K562 (cell line): ENCODE results near the gene MTA2. TPM values are rescaled to one million over a fixed set of nuclear protein-coding genes. Genes with fewer than 3 reads are reported as not detected.

Experiments
- CEBPB ChIP-seq: fragments of 450-650 bp; IDR thresholded peaks from 2 replicates; pipeline ENCODE4 v1.6.1; 2016; ENCODE audit warnings: missing genetic modification characterization, missing compliant biosample characterization
- FOS ChIP-seq: IDR thresholded peaks from 3 replicates; pipeline ENCODE4 v1.6.1; 2011; ENCODE audit not compliant: insufficient read length; ENCODE audit errors: extremely low read depth
- HNRNPL ChIP-seq: fragments of 200-400 bp; formaldehyde crosslinking; IDR thresholded peaks from 2 replicates; pipeline ENCODE4 v1.6.1; 2017; ENCODE audit warnings: low read depth, mild to moderate bottlenecking, low read length
- KDM4B ChIP-seq, 2 experiments: fragments of 450-650 bp in 1 of 2; sonication (generic) in 1 of 2; IDR thresholded peaks; 2 replicates each; pipeline ENCODE4 v1.6.1; 2016 to 2017; ENCODE audit warnings: borderline replicate concordance in 2 of 2, antibody characterized with exemption in 1 of 2, low read depth in 1 of 2, mild to moderate bottlenecking in 1 of 2
- MYNN ChIP-seq, 2 experiments: sonication (generic); formaldehyde crosslinking in 1 of 2; IDR thresholded peaks; 2 replicates each; pipeline versions ENCODE4 v1.5.0 to v1.6.1; 2016 to 2020; ENCODE audit warnings: antibody characterized with exemption in 1 of 2, missing genetic modification reagents in 1 of 2
- POLR2G ChIP-seq: fragments of 200-400 bp; formaldehyde crosslinking; IDR thresholded peaks from 2 replicates; pipeline ENCODE4 v1.6.1; 2017; ENCODE audit warnings: low read depth, mild to moderate bottlenecking, antibody characterized with exemption, low read length, moderate library complexity
- POLR3A ChIP-seq: IDR thresholded peaks from 2 replicates; pipeline ENCODE4 v1.6.1; 2011; ENCODE audit warnings: borderline replicate concordance, mild to moderate bottlenecking, moderate library complexity; ENCODE audit not compliant: insufficient read length, insufficient read depth; ENCODE audit errors: extremely low read depth
- ZNF239 ChIP-seq: fragments of 250-450 bp; sonication (Bioruptor Pico); IDR thresholded peaks from 2 replicates; pipeline ENCODE4 v1.4.0; 2020; ENCODE audit warnings: mild to moderate bottlenecking
- ZNF583 ChIP-seq: fragments of 250-450 bp; sonication (Bioruptor Pico); IDR thresholded peaks from 2 replicates; pipeline ENCODE4 v1.4.0; 2020
- polyA plus RNA-seq, 8 experiments: library from polyadenylated mRNA; depleted of rRNA in 4 of 8; stranded (reverse) in 5 of 8; unstranded in 3 of 8; fragments of >200 nt; fragmentation: Nextera tagmentation in 2 of 8; fragmentation: Illumina TruSeq in 1 of 8; extraction: Ambion mirVana in 2 of 8; extraction: Trizol in 1 of 8; gene quantifications; 2 replicates each; pipeline versions ENCODE4 v1.2.1 to v1.2.3, GENCODE V29; 2011 to 2014; ENCODE audit warnings: inconsistent platforms in 1 of 8, missing spikeins in 1 of 8
- total RNA-seq, 7 experiments: library from RNA; depleted of rRNA in 6 of 7; stranded (reverse); fragments of >200 nt in 6 of 7; fragmentation: Illumina TruSeq in 2 of 7; extraction: Trizol in 2 of 7; gene quantifications; 2 replicates each; pipeline versions ENCODE4 v1.2.1 to v1.2.3, GENCODE V29; 2011 to 2021; ENCODE audit warnings: low replicate concordance in 1 of 7
- TF ChIP-seq, protein P1 (sequence below): fragments of 450-650 bp; IDR thresholded peaks from 2 replicates; pipeline ENCODE4 v1.7.1; 2018; ENCODE audit warnings: mild to moderate bottlenecking, low read depth; ENCODE audit not compliant: partially characterized antibody
- TF ChIP-seq, protein P2 (sequence below): fragments of 450-650 bp; formaldehyde crosslinking; IDR thresholded peaks from 2 replicates; pipeline ENCODE4 v1.4.0; 2020; ENCODE audit warnings: mild to moderate bottlenecking, mixed read lengths
- TF ChIP-seq, protein P3 (sequence below): fragments of 450-650 bp; IDR thresholded peaks from 2 replicates; pipeline ENCODE4 v1.6.1; 2016

Gene MTA2
- total and polyA plus RNA-seq, 9 of the 15 experiments (the other 6 are each of a cell fraction or from before 2014, with no cell fraction given): 6.2 to 220 (median 172) TPM

DNA sequence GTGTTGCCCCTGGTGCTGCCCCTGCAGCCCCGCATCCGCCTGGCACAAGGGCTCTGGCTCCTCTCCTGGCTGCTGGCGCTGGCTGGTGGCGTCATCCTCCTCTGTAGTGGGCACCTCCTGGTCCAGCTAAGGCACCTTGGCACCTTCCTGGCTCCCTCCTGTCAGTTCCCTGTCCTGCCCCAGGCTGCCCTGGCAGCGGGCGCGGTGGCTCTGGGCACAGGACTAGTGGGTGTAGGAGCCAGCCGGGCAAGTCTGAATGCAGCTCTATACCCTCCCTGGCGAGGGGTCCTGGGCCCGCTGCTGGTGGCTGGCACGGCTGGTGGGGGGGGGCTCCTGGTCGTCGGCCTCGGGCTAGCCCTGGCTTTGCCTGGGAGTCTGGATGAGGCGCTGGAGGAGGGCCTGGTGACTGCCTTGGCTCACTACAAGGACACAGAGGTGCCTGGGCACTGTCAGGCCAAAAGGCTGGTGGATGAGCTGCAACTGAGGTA, 11.7 kb upstream of the MTA2 start (continued):
- TF ChIP-seq POLR3A (no peak), CEBPB (no peak), MYNN (IDR thresholded peaks at IDR 0.05) (0 out of 2 replicates have a peak, but pooled peaks have one; percentile 14), MYNN (CRISPR knock-in tag; IDR thresholded peaks at IDR 0.05) (no peak), FOS (no peak), ZNF239 (CRISPR knock-in tag) (no peak), POLR2G (peak; percentile 79), KDM4B (IDR thresholded peaks at IDR 0.05; ENCODE audit: borderline replicate concordance in 2 of 2, low read depth in 1 of 2) (no peak), ZNF583 (no peak), HNRNPL (peak; percentile 96)
- TF ChIP-seq, protein P1, sequence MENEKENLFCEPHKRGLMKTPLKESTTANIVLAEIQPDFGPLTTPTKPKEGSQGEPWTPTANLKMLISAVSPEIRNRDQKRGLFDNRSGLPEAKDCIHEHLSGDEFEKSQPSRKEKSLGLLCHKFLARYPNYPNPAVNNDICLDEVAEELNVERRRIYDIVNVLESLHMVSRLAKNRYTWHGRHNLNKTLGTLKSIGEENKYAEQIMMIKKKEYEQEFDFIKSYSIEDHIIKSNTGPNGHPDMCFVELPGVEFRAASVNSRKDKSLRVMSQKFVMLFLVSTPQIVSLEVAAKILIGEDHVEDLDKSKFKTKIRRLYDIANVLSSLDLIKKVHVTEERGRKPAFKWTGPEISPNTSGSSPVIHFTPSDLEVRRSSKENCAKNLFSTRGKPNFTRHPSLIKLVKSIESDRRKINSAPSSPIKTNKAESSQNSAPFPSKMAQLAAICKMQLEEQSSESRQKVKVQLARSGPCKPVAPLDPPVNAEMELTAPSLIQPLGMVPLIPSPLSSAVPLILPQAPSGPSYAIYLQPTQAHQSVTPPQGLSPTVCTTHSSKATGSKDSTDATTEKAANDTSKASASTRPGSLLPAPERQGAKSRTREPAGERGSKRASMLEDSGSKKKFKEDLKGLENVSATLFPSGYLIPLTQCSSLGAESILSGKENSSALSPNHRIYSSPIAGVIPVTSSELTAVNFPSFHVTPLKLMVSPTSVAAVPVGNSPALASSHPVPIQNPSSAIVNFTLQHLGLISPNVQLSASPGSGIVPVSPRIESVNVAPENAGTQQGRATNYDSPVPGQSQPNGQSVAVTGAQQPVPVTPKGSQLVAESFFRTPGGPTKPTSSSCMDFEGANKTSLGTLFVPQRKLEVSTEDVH: no peak
- TF ChIP-seq, protein P2, sequence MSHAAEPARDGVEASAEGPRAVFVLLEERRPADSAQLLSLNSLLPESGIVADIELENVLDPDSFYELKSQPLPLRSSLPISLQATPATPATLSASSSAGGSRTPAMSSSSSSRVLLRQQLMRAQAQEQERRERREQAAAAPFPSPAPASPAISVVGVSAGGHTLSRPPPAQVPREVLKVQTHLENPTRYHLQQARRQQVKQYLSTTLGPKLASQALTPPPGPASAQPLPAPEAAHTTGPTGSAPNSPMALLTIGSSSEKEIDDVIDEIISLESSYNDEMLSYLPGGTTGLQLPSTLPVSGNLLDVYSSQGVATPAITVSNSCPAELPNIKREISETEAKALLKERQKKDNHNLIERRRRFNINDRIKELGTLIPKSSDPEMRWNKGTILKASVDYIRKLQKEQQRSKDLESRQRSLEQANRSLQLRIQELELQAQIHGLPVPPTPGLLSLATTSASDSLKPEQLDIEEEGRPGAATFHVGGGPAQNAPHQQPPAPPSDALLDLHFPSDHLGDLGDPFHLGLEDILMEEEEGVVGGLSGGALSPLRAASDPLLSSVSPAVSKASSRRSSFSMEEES: no peak
- TF ChIP-seq, protein P3, sequence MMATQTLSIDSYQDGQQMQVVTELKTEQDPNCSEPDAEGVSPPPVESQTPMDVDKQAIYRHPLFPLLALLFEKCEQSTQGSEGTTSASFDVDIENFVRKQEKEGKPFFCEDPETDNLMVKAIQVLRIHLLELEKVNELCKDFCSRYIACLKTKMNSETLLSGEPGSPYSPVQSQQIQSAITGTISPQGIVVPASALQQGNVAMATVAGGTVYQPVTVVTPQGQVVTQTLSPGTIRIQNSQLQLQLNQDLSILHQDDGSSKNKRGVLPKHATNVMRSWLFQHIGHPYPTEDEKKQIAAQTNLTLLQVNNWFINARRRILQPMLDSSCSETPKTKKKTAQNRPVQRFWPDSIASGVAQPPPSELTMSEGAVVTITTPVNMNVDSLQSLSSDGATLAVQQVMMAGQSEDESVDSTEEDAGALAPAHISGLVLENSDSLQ: peak; percentile 0; the same call in 1 of the 2 replicates
